ENCODE data around the gene SUPV3L1. TPM values are rescaled to one million over a fixed set of nuclear protein-coding genes. Genes with fewer than 3 reads are reported as not detected.

SUPV3L1 gene
- total RNA-seq, 4 donors from 2014 or later = 24.6 to 32.0 (median 28.1) TPM

GRCh38 chr10:69250041-69250440 is 70.0 kb downstream of the SUPV3L1 start:
- no peak for TF ChIP-seq CTCF (IDR thresholded peaks at IDR 0.05; ENCODE audit: low read depth)

GRCh38 chr10:69253171-69253570 is 73.1 kb downstream of the SUPV3L1 start:
- TF ChIP-seq CTCF (IDR thresholded peaks at IDR 0.05; ENCODE audit: low read depth) = no peak

- TF ChIP-seq CTCF (IDR thresholded peaks at IDR 0.05; ENCODE audit: low read depth) = no peak
These were observed 74.8 kb downstream of the SUPV3L1 start for GRCh38 chr10:69254877-69255276.

Other genes with a start within 250 kb of the SUPV3L1 start
- gene DDX21, start 224.1 kb upstream of the SUPV3L1 start, total RNA-seq = 100 to 1,000 TPM in 1 of 4 donors, 10 to 100 TPM in 3; 31.1 to 110 (median 45.1) TPM
- 10 to 100 TPM; 35.9 to 69.9 (median 38.1) TPM for gene KIFBP, start 191.4 kb upstream of the SUPV3L1 start, total RNA-seq
- gene SRGN, start 92.1 kb upstream of the SUPV3L1 start, total RNA-seq = 100 to 1,000 TPM; 104 to 572 (median 285) TPM
- gene VPS26A, start 56.1 kb upstream of the SUPV3L1 start, total RNA-seq = 10 to 100 TPM; 43.9 to 77.6 (median 54.8) TPM
- under 1 TPM in 2 of 4 donors, not detected in 2; 0.17 to 0.22 TPM for gene HKDC1, start 40.1 kb downstream of the SUPV3L1 start, total RNA-seq
- gene HK1, start 98.3 kb downstream of the SUPV3L1 start, total RNA-seq = 10 to 100 TPM; 54.4 to 72.2 (median 57.8) TPM
- gene TACR2, start 236.7 kb downstream of the SUPV3L1 start, total RNA-seq = 1 to 10 TPM in 3 of 4 donors, under 1 TPM in 1; 0.65 to 4.5 (median 1.3) TPM